HCT116 (cell line): Measurements from ENCODE around the gene IRX3.

Experiments used
- CTCF ChIP-seq, 3 experiments: fragments of 200-600 bp in 1 of 3; sonication (generic) in 1 of 3; IDR thresholded peaks in 2 of 3; conservative IDR thresholded peaks in 1 of 3; 2 replicates each; pipeline ENCODE4 v1.5.1; 2012 to 2017; ENCODE audit warnings: low read depth in 2 of 3, low read length in 2 of 3, antibody characterized with exemption in 1 of 3, borderline replicate concordance in 1 of 3, control low read depth in 1 of 3, mild to moderate bottlenecking in 1 of 3, mixed read lengths in 1 of 3, mixed run types in 1 of 3, moderate library complexity in 1 of 3; ENCODE audit not compliant: insufficient read depth in 1 of 3
- POLR2A ChIP-seq: IDR thresholded peaks from 2 replicates; pipeline ENCODE4 v1.7.0; 2011; ENCODE audit warnings: borderline replicate concordance; ENCODE audit not compliant: insufficient read depth, insufficient read length; ENCODE audit errors: extremely low read depth
- YY1 ChIP-seq: IDR thresholded peaks from 2 replicates; pipeline ENCODE4 v1.6.1; 2011; ENCODE audit warnings: low read length, low read depth, moderate library complexity, mild to moderate bottlenecking; ENCODE audit not compliant: insufficient replicate concordance; ENCODE audit errors: extremely low read depth
- TF ChIP-seq, protein P1 (sequence below): IDR thresholded peaks from 2 replicates; pipeline ENCODE4 v1.6.1; 2011; ENCODE audit warnings: mild to moderate bottlenecking, low read length, moderate library complexity; ENCODE audit not compliant: insufficient replicate concordance; ENCODE audit errors: extremely low read depth
- TF ChIP-seq, protein P2 (sequence below): IDR thresholded peaks from 2 replicates; pipeline ENCODE4 v1.6.1; 2012

GRCh38 chr16:54288835-54289241 lies 2.3 kb upstream of the IRX3 start:
- TF ChIP-seq CTCF (IDR thresholded peaks at IDR 0.05 in 2 of 3, conservative IDR thresholded peaks at IDR 0.05 in 1 of 3; ENCODE audit: borderline replicate concordance in 1 of 3, insufficient read depth in 1 of 3, low read depth in 2 of 3, low read length in 2 of 3) (no peak), YY1 (no peak), POLR2A (no peak)
- TF ChIP-seq, protein P1, sequence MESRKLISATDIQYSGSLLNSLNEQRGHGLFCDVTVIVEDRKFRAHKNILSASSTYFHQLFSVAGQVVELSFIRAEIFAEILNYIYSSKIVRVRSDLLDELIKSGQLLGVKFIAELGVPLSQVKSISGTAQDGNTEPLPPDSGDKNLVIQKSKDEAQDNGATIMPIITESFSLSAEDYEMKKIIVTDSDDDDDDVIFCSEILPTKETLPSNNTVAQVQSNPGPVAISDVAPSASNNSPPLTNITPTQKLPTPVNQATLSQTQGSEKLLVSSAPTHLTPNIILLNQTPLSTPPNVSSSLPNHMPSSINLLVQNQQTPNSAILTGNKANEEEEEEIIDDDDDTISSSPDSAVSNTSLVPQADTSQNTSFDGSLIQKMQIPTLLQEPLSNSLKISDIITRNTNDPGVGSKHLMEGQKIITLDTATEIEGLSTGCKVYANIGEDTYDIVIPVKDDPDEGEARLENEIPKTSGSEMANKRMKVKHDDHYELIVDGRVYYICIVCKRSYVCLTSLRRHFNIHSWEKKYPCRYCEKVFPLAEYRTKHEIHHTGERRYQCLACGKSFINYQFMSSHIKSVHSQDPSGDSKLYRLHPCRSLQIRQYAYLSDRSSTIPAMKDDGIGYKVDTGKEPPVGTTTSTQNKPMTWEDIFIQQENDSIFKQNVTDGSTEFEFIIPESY: no peak
- TF ChIP-seq, protein P2, sequence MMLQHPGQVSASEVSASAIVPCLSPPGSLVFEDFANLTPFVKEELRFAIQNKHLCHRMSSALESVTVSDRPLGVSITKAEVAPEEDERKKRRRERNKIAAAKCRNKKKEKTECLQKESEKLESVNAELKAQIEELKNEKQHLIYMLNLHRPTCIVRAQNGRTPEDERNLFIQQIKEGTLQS: no peak
